DND-41 (cell line): Measurements from ENCODE around the gene DYSF.

Source experiments
- EZH2 ChIP-seq: IDR thresholded peaks from 3 replicates; pipeline ENCODE4 v1.6.1; 2012; ENCODE audit warnings: borderline replicate concordance, low read depth, mild to moderate bottlenecking, moderate library complexity, low read length, inconsistent platforms; ENCODE audit not compliant: severe bottlenecking
- TF ChIP-seq, protein P1 (sequence below): IDR thresholded peaks from 2 replicates; pipeline ENCODE4 v1.5.1; 2012; ENCODE audit warnings: borderline replicate concordance, low read length, moderate library complexity, mild to moderate bottlenecking; ENCODE audit not compliant: poor library complexity, severe bottlenecking; ENCODE audit errors: extremely low read depth

DNA sequence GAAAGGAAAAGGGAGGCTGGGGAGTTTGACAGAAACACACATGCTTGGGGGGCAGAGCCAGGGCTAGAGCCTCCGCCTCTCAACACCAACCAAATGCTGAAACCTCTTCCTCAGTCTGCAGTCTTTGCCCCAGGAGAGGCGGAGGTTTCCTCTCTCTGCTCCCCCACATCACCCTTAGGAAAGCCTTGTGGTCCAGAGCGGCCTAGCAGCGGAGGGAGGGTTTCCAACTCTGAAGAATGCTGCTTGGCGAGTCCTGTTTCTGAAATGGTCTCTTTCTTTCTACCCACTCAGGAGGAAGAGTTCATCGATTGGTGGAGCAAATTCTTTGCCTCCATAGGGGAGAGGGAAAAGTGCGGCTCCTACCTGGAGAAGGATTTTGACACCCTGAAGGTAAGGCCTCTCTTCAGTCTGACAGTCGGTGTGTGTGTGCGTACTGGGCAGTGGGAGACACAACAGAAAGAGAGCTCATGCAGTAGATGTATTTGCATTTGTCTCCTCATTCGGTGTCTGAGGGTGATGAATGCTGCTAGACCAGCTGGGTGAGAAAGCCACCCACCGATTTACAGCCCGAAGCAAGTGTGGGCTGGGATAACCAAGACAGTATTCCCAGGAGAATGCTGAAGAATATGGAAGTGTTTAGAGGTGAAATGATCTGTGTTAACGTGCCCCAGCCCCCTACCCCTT lies 190.5 kb downstream of the DYSF start:
- TF ChIP-seq, protein P1, sequence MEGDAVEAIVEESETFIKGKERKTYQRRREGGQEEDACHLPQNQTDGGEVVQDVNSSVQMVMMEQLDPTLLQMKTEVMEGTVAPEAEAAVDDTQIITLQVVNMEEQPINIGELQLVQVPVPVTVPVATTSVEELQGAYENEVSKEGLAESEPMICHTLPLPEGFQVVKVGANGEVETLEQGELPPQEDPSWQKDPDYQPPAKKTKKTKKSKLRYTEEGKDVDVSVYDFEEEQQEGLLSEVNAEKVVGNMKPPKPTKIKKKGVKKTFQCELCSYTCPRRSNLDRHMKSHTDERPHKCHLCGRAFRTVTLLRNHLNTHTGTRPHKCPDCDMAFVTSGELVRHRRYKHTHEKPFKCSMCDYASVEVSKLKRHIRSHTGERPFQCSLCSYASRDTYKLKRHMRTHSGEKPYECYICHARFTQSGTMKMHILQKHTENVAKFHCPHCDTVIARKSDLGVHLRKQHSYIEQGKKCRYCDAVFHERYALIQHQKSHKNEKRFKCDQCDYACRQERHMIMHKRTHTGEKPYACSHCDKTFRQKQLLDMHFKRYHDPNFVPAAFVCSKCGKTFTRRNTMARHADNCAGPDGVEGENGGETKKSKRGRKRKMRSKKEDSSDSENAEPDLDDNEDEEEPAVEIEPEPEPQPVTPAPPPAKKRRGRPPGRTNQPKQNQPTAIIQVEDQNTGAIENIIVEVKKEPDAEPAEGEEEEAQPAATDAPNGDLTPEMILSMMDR: no peak
- no peak for TF ChIP-seq EZH2
